GM12878 (cell line): ENCODE data around the gene PTBP1.

Experiments
- ATF7 ChIP-seq: fragments of 450-650 bp; IDR thresholded peaks from 2 replicates; pipeline ENCODE4 v1.6.1; 2016; ENCODE audit warnings: low read depth, mild to moderate bottlenecking
- BACH1 ChIP-seq: fragments of 450-650 bp; IDR thresholded peaks from 2 replicates; pipeline ENCODE4 v1.6.1; 2017; ENCODE audit warnings: mild to moderate bottlenecking, borderline replicate concordance
- CUX1 ChIP-seq: IDR thresholded peaks from 2 replicates; pipeline ENCODE4 v1.6.1; 2012; ENCODE audit warnings: improper control_type of control experiment, low read depth, low read length; ENCODE audit not compliant: insufficient replicate concordance
- JUNB ChIP-seq: IDR thresholded peaks from 2 replicates; pipeline ENCODE4 v1.6.1; 2016; ENCODE audit warnings: antibody characterized with exemption, mild to moderate bottlenecking
- MLLT1 ChIP-seq: fragments of 450-650 bp; IDR thresholded peaks from 2 replicates; pipeline ENCODE4 v1.6.1; 2016; ENCODE audit warnings: mild to moderate bottlenecking
- NFYB ChIP-seq: IDR thresholded peaks from 2 replicates; pipeline ENCODE4 v1.6.1; 2011; ENCODE audit warnings: low read depth, mild to moderate bottlenecking, low read length, improper control_type of control experiment, moderate library complexity; ENCODE audit not compliant: insufficient read depth
- PKNOX1 ChIP-seq: fragments of 450-650 bp; IDR thresholded peaks from 2 replicates; pipeline ENCODE4 v1.6.1; 2016; ENCODE audit warnings: mild to moderate bottlenecking
- POLR2A ChIP-seq: IDR thresholded peaks from 2 replicates; pipeline ENCODE4 v1.6.1; 2011; ENCODE audit warnings: low read depth, mild to moderate bottlenecking, low read length
- SKIL ChIP-seq: fragments of 450-650 bp; IDR thresholded peaks from 2 replicates; pipeline ENCODE4 v1.6.1; 2017; ENCODE audit warnings: mild to moderate bottlenecking, low read depth, inconsistent platforms; ENCODE audit not compliant: poor library complexity, severe bottlenecking
- ZNF274 ChIP-seq: IDR thresholded peaks from one replicate; pipeline ENCODE4 v1.8.0; 2011; ENCODE audit not compliant: insufficient read length, insufficient read depth

- TF ChIP-seq ATF7 = no peak
- no peak for TF ChIP-seq SKIL
- no peak for TF ChIP-seq POLR2A
- TF ChIP-seq NFYB = no peak
- no peak for TF ChIP-seq MLLT1
- TF ChIP-seq BACH1 = no peak
- no peak for TF ChIP-seq CUX1
- TF ChIP-seq JUNB = no peak
- TF ChIP-seq ZNF274 = no peak
- TF ChIP-seq PKNOX1 = no peak
These were observed 30.1 kb downstream of the PTBP1 start for GRCh38 chr19:827314-827709.
